ENCODE data around the gene PCCA.

The PCCA gene

GRCh38 chr13:100434010-100434763 lies 345.3 kb downstream of the PCCA start:
- DNase-seq, result no peak

GRCh38 chr13:100436099-100436498 lies 347.2 kb downstream of the PCCA start:
- DNase-seq, result no peak

- no peak for DNase-seq
These were observed 349.3 kb downstream of the PCCA start for GRCh38 chr13:100438059-100438788.

GRCh38 chr13:100439247-100439970 lies 350.5 kb downstream of the PCCA start:
- DNase-seq, result no peak

GRCh38 chr13:100440751-100441425 lies 352.0 kb downstream of the PCCA start:
- DNase-seq, result no peak

- DNase-seq, result no peak
These were observed 353.4 kb downstream of the PCCA start for GRCh38 chr13:100442095-100442832.

- no peak for DNase-seq
These were observed 354.5 kb downstream of the PCCA start for GRCh38 chr13:100443278-100443997.

- no peak for DNase-seq
These were observed 355.1 kb downstream of the PCCA start for GRCh38 chr13:100443998-100444328.

- no peak for DNase-seq
These were observed 358.9 kb downstream of the PCCA start for GRCh38 chr13:100447831-100448230.

- no peak for DNase-seq
These were observed 363.0 kb downstream of the PCCA start for GRCh38 chr13:100451923-100452322.

- no peak for DNase-seq
These were observed 366.0 kb downstream of the PCCA start for GRCh38 chr13:100454876-100455275.

- no peak for DNase-seq
These were observed 369.8 kb downstream of the PCCA start for GRCh38 chr13:100458673-100459072.

GRCh38 chr13:100459747-100460146 lies 370.9 kb downstream of the PCCA start:
- DNase-seq, result no peak

- DNase-seq, result no peak
These were observed 371.4 kb downstream of the PCCA start for GRCh38 chr13:100460266-100460665.

- DNase-seq, result no peak
These were observed 371.9 kb downstream of the PCCA start for GRCh38 chr13:100460791-100461190.

GRCh38 chr13:100461309-100462030 lies 372.6 kb downstream of the PCCA start:
- no peak for DNase-seq

GRCh38 chr13:100464006-100464405 lies 375.1 kb downstream of the PCCA start:
- DNase-seq, result no peak

GRCh38 chr13:100465558-100465957 lies 376.7 kb downstream of the PCCA start:
- DNase-seq, result no peak

GRCh38 chr13:100470866-100471505 lies 382.1 kb downstream of the PCCA start:
- DNase-seq, result no peak

GRCh38 chr13:100473087-100473486 lies 384.2 kb downstream of the PCCA start:
- DNase-seq, result no peak

Data from suppressor macrophage treated with lipopolysaccharide for 4 hours (primary cell).